HepG2 (cell line): Measurements from ENCODE around the gene CHCHD5. TPM values are rescaled to one million over a fixed set of nuclear protein-coding genes. Genes with fewer than 3 reads are reported as not detected.

Experiments used
- ATAC-seq: fragments of 200-7000 bp; cut with Tn5 transposase; 3 replicates; pipeline ENCODE4 v1.9.1; 2020; ENCODE audit warnings: mild to moderate bottlenecking, moderate library complexity
- BruUV-seq: library from RNA; stranded (reverse); fragments of 400-500 nt; replicated peaks from 2 replicates; lab custom pipeline; 2021; lab: Mats Ljungman, UMichigan
- CTCF ChIA-PET: fragments of 300-600 bp; formaldehyde crosslinking; extraction: SDS; loops from one replicate; lab custom pipeline; 2021; ENCODE audit warnings: low total read pairs, inconsistent platforms, low intra/inter-chr PET ratio; lab: Yijun Ruan, JAX
- POLR2A ChIA-PET: fragments of 350-600 bp; sonication (Branson Sonifier 250); formaldehyde crosslinking; loops from one replicate; lab custom pipeline; 2020; ENCODE audit warnings: antibody characterized with exemption, inconsistent platforms; lab: Yijun Ruan, JAX
- DNase-seq: peaks from one replicate; pipeline ENCODE4 v3.0.0-alpha.2; 2015; ENCODE audit warnings: low spot score
- FAIRE-seq: peaks from 3 replicates; lab custom pipeline; 2011; peaks lifted over from hg19 to GRCh38; lab: Jason Lieb, UNC
- H2AFZ ChIP-seq: one replicate; pipeline ENCODE4 v1.6.1; 2011; ENCODE audit warnings: low read length, inconsistent platforms
- H3K27ac ChIP-seq: fragments of 300-600 bp; 3 replicates; pipeline ENCODE4 v1.8.0; 2011; ENCODE audit warnings: mixed run types, mild to moderate bottlenecking, mixed read lengths, low read length, inconsistent platforms; ENCODE audit not compliant: insufficient read depth; ENCODE audit errors: extremely low read length
- H3K27me3 ChIP-seq, 2 experiments: fragments of 200-600 bp in 1 of 2; 2 replicates in 1 of 2; 3 replicates in 1 of 2; pipeline versions ENCODE4 v1.6.0 to v1.8.0; 2011; ENCODE audit warnings: low read length in 2 of 2, mild to moderate bottlenecking in 2 of 2, moderate library complexity in 2 of 2, inconsistent platforms in 1 of 2; ENCODE audit not compliant: insufficient read depth in 2 of 2, control insufficient read depth in 1 of 2
- H3K36me3 ChIP-seq, 2 experiments: fragments of 200-600 bp in 1 of 2; replicated peaks in 1 of 2; 2 replicates in 1 of 2; 3 replicates in 1 of 2; pipeline versions ENCODE4 v1.5.1 to v1.8.0; 2011; ENCODE audit warnings: low read length in 2 of 2, inconsistent platforms in 1 of 2; ENCODE audit not compliant: insufficient read depth in 2 of 2, control insufficient read depth in 1 of 2
- H3K4me1 ChIP-seq: 2 replicates; pipeline ENCODE4 v1.5.1; 2012; ENCODE audit warnings: low read length, inconsistent platforms; ENCODE audit not compliant: insufficient read depth
- H3K4me2 ChIP-seq: 2 replicates; pipeline ENCODE4 v1.6.0; 2011; ENCODE audit warnings: low read depth, low read length, inconsistent platforms
- H3K4me3 ChIP-seq, 3 experiments: fragments of 200-600 bp in 1 of 3; sonication (generic), shearing (Covaris generic) in 1 of 3; replicated peaks in 1 of 3; 2 replicates each; pipeline ENCODE4 v1.5.1; 2011 to 2016; ENCODE audit warnings: low read length in 3 of 3, inconsistent platforms in 2 of 3, low read depth in 2 of 3, mild to moderate bottlenecking in 2 of 3, control low read depth in 1 of 3, mixed read lengths in 1 of 3; ENCODE audit not compliant: insufficient read depth in 1 of 3
- H3K79me2 ChIP-seq: one replicate; pipeline ENCODE4 v1.6.1; 2011; ENCODE audit warnings: low read length, inconsistent platforms; ENCODE audit not compliant: insufficient read depth
- H3K9ac ChIP-seq: 2 replicates; pipeline ENCODE4 v1.6.0; 2011; ENCODE audit warnings: mild to moderate bottlenecking, low read depth, low read length, inconsistent platforms; ENCODE audit not compliant: insufficient read depth
- H3K9me3 ChIP-seq: 2 replicates; pipeline ENCODE4 v1.5.1; 2012; ENCODE audit warnings: mild to moderate bottlenecking, low read length
- H4K20me1 ChIP-seq: 2 replicates; pipeline ENCODE4 v1.6.0; 2011; ENCODE audit warnings: inconsistent platforms, mild to moderate bottlenecking, low read length, moderate library complexity; ENCODE audit not compliant: insufficient read depth
- ARNT2 ChIP-seq: sonication (generic); formaldehyde crosslinking; IDR thresholded peaks from 2 replicates; pipeline ENCODE4 v1.8.0; 2022; ENCODE audit warnings: mild to moderate bottlenecking, low read depth, missing genetic modification reagents, moderate library complexity
- CBX2 ChIP-seq, 2 experiments: fragments of 200-600 bp in 1 of 2; sonication (generic); formaldehyde crosslinking in 1 of 2; IDR thresholded peaks; 2 replicates each; pipeline versions ENCODE4 v1.7.0 to v1.8.1; 2018 to 2022; ENCODE audit warnings: low read depth in 2 of 2, low read length in 1 of 2, mild to moderate bottlenecking in 1 of 2, missing genetic modification reagents in 1 of 2
- CREB1 ChIP-seq, 2 experiments: fragments of 450-650 bp in 1 of 2; IDR thresholded peaks; 2 replicates each; pipeline ENCODE4 v1.6.1; 2016 to 2017; ENCODE audit warnings: control low read depth in 1 of 2, mild to moderate bottlenecking in 1 of 2, missing compliant biosample characterization in 1 of 2, missing genetic modification characterization in 1 of 2
- CTCF ChIP-seq: sonication (generic); formaldehyde crosslinking; IDR thresholded peaks from 2 replicates; pipeline ENCODE4 v1.5.0; 2020; ENCODE audit warnings: mild to moderate bottlenecking, missing genetic modification reagents, moderate library complexity
- EP300 ChIP-seq, 3 experiments: sonication (generic) in 1 of 3; formaldehyde crosslinking in 1 of 3; IDR thresholded peaks; 2 replicates each; pipeline versions ENCODE4 v1.5.1 to v1.6.1; 2011 to 2020; ENCODE audit warnings: low read depth in 2 of 3, low read length in 2 of 3, borderline replicate concordance in 1 of 3, improper control_type of control experiment in 1 of 3, mild to moderate bottlenecking in 1 of 3, missing genetic modification reagents in 1 of 3, moderate library complexity in 1 of 3
- FOXP1 ChIP-seq, 2 experiments: fragments of 450-650 bp in 1 of 2; IDR thresholded peaks; 2 replicates each; pipeline ENCODE4 v1.6.1; 2017 to 2018; ENCODE audit warnings: antibody characterized with exemption in 1 of 2
- GABPA ChIP-seq, 2 experiments: IDR thresholded peaks; 2 replicates each; pipeline ENCODE4 v1.6.1; 2011 to 2016; ENCODE audit warnings: low read depth in 2 of 2, low read length in 1 of 2, missing biosample characterization in 1 of 2, missing genetic modification characterization in 1 of 2
- MAFF ChIP-seq: IDR thresholded peaks from 2 replicates; pipeline ENCODE4 v1.6.1; 2011; ENCODE audit warnings: low read depth, low read length, improper control_type of control experiment
- NRL ChIP-seq: sonication (generic); formaldehyde crosslinking; IDR thresholded peaks from 2 replicates; pipeline ENCODE4 v1.5.0; 2020; ENCODE audit warnings: missing genetic modification reagents, mild to moderate bottlenecking, moderate library complexity, borderline replicate concordance
- POLR2AphosphoS2 ChIP-seq: IDR thresholded peaks from 2 replicates; pipeline ENCODE4 v1.6.1; 2011; ENCODE audit warnings: low read depth, low read length, improper control_type of control experiment
- RAD21 ChIP-seq: fragments of 450-650 bp; formaldehyde crosslinking; IDR thresholded peaks from 2 replicates; pipeline ENCODE4 v1.5.0; 2020; ENCODE audit warnings: mild to moderate bottlenecking
- REL ChIP-seq: sonication (generic); formaldehyde crosslinking; conservative IDR thresholded peaks from 2 replicates; pipeline ENCODE4 v1.8.0; 2022; ENCODE audit warnings: mild to moderate bottlenecking, missing genetic modification reagents, moderate library complexity
- SAP130 ChIP-seq: IDR thresholded peaks from 2 replicates; pipeline ENCODE4 v1.6.1; 2016; ENCODE audit warnings: low read depth
- STAG1 ChIP-seq: sonication (generic); formaldehyde crosslinking; IDR thresholded peaks from 2 replicates; pipeline ENCODE4 v1.4.0; 2020; ENCODE audit warnings: missing genetic modification reagents
- ZNF264 ChIP-seq: sonication (generic); formaldehyde crosslinking; IDR thresholded peaks from 2 replicates; pipeline ENCODE4 v1.4.0; 2020; ENCODE audit warnings: missing genetic modification reagents
- ZNF431 ChIP-seq: sonication (generic); formaldehyde crosslinking; IDR thresholded peaks from 2 replicates; pipeline ENCODE4 v1.9.0; 2022; ENCODE audit warnings: missing genetic modification reagents, low read depth, mild to moderate bottlenecking, borderline replicate concordance
- ZSCAN5A ChIP-seq: sonication (generic); formaldehyde crosslinking; IDR thresholded peaks from 2 replicates; pipeline ENCODE4 v1.8.0; 2022; ENCODE audit warnings: mild to moderate bottlenecking, missing genetic modification reagents, borderline replicate concordance
- WGBS: methylation state at CpG from one replicate; pipeline ENCODE4 v1.1.6; 2017; ENCODE audit warnings: low lambda C conversion rate; 5-methylcytosine and 5-hydroxymethylcytosine counted together
- in situ Hi-C: cut with HindIII; loops from 2 replicates; pipeline ENCODE4 v1.10.0; 2017; ENCODE audit warnings: low pct_unique_long_range_greater_than_20kb; ENCODE audit not compliant: extremely low pct_ligation_motif_present
- intact Hi-C: fragments of 100-400 bp; cut with micrococcal nuclease; formaldehyde crosslinking; loops from one replicate; pipeline ENCODE4 v1.10.0; 2022; ENCODE audit not compliant: unreplicated experiment
- polyA plus RNA-seq, 8 experiments: library from polyadenylated mRNA; depleted of rRNA in 3 of 8; stranded (reverse) in 7 of 8; unstranded in 1 of 8; fragments of >200 nt; fragmentation: Illumina TruSeq in 4 of 8; extraction: Trizol in 4 of 8; gene quantifications; 2 replicates each; pipeline versions ENCODE4 v1.2.1 to v1.2.3, GENCODE V29; 2011 to 2016; ENCODE audit warnings: low read depth in 4 of 8, missing spikeins in 1 of 8, mixed read lengths in 1 of 8; ENCODE audit not compliant: insufficient read depth in 1 of 8
- total RNA-seq, 5 experiments: library from RNA; depleted of rRNA; stranded (reverse); fragments of >200 nt; fragmentation: Illumina TruSeq; extraction: Trizol; gene quantifications; 2 replicates each; pipeline ENCODE4 v1.2.3, GENCODE V29; 2016; ENCODE audit warnings: low read depth in 1 of 5

Gene CHCHD5
- total and polyA plus RNA-seq, 2 of the 13 experiments (the other 11 are each of a cell fraction or from before 2014, with no cell fraction given), result 19.0 to 23.9 TPM

GRCh38 chr2:112582314-112582746, 2.1 kb upstream of the CHCHD5 start (continued):
- TF ChIP-seq ZNF431 (no peak), RAD21 (CRISPR knock-in tag) (peak; percentile 44; the same call in 1 of the 2 replicates), GABPA (IDR thresholded peaks at IDR 0.05; ENCODE audit: low read depth, low read length) (no peak), GABPA (CRISPR knock-in tag; IDR thresholded peaks at IDR 0.05; ENCODE audit: low read depth) (peak; percentile 38; the same call in 1 of the 2 replicates), POLR2AphosphoS2 (no peak)

- peaks cover 8 to 15% of the 10 kb centered on the region in 2 experiments; a peak in 4 of 5 replicates for H3K36me3 ChIP-seq
- peak; percentile 75 for DNase-seq
- peak overlapping the region; percentile 97 for H3K27ac ChIP-seq
- in situ Hi-C loops, result loop anchor here (5.0 kb wide), 1 partner anchor 101 kb away; the partner anchor contains the start of gene TTL
- peak overlapping the region; percentile 97 for H3K9ac ChIP-seq
- H3K27me3 ChIP-seq, result peaks cover 0 to 4% of the 10 kb centered on the region in 2 experiments; a peak in 1 of 5 replicates
- peaks cover 40% of the 10 kb centered on the region for H3K4me1 ChIP-seq
- no peaks in the 10 kb centered on the region for H4K20me1 ChIP-seq
- peak overlapping the region; percentile 8 for H2AFZ ChIP-seq
- under 1% methylated on average over 19 of the region's 19 CpGs for WGBS
- peak; percentile 17 for ATAC-seq
- TSS peak; percentile 85 for BruUV-seq
- peak overlapping the region; percentile 91 for H3K4me2 ChIP-seq
- no peaks in the 10 kb centered on the region for H3K9me3 ChIP-seq
- FAIRE-seq, result peak; percentile 73
- CTCF ChIA-PET, result interaction anchor here (1.2 to 1.9 kb wide), 2 partner anchors 102 to 103 kb away, joined by 3 to 5 read pairs; partner anchors contain the start of gene TTL
- peaks cover 10% of the 10 kb centered on the region for H3K79me2 ChIP-seq
- intact Hi-C loops, result loop anchor here (1.0 to 10.0 kb wide), 3 partner anchors 41 to 329 kb away; partner anchors contain the start of genes POLR1B and ZC3H8
- POLR2A ChIA-PET, result interaction anchor here (0.7 to 3.3 kb wide), 9 partner anchors 19 to 529 kb away, joined by 3 to 35 read pairs (median 6); partner anchors contain the start of gene SLC20A1
- H3K4me3 ChIP-seq, result peak overlapping the region; percentile 76 to 95 (median 87)
- TF ChIP-seq CREB1 (IDR thresholded peaks at IDR 0.05), result peak; percentile 89
- no peak for TF ChIP-seq CREB1 (CRISPR knock-in tag; IDR thresholded peaks at IDR 0.05)
- TF ChIP-seq ARNT2 (CRISPR knock-in tag), result no peak
- TF ChIP-seq CBX2 (IDR thresholded peaks at IDR 0.05; ENCODE audit: low read depth, low read length), result no peak
- no peak for TF ChIP-seq CBX2 (CRISPR knock-in tag; IDR thresholded peaks at IDR 0.05; ENCODE audit: low read depth)
- TF ChIP-seq ZSCAN5A (CRISPR knock-in tag), result no peak
- no peak for TF ChIP-seq GABPA (IDR thresholded peaks at IDR 0.05; ENCODE audit: low read depth, low read length)
- TF ChIP-seq GABPA (CRISPR knock-in tag; IDR thresholded peaks at IDR 0.05; ENCODE audit: low read depth), result no peak
- no peak for TF ChIP-seq ZNF264 (CRISPR knock-in tag)
- no peak for TF ChIP-seq MAFF
- TF ChIP-seq FOXP1 (IDR thresholded peaks at IDR 0.05), result no peak
- TF ChIP-seq FOXP1 (CRISPR knock-in tag; IDR thresholded peaks at IDR 0.05), result no peak
- TF ChIP-seq NRL, result no peak
- TF ChIP-seq STAG1 (CRISPR knock-in tag), result peak; percentile 63
- TF ChIP-seq SAP130 (CRISPR knock-in tag), result peak; percentile 17; the same call in 1 of the 2 replicates
- TF ChIP-seq REL (CRISPR knock-in tag), result 0 out of 2 replicates have a peak, but pooled peaks have one; percentile 71
- TF ChIP-seq EP300 (IDR thresholded peaks at IDR 0.05; ENCODE audit: low read depth in 2 of 2, low read length in 2 of 2), result no peak
- TF ChIP-seq EP300 (CRISPR knock-in tag; IDR thresholded peaks at IDR 0.05; ENCODE audit: borderline replicate concordance), result no peak
- peak; percentile 70 for TF ChIP-seq CTCF (CRISPR knock-in tag)
Observed at GRCh38 chr2:112583497-112584133, 794 bp upstream of the CHCHD5 start.
